ENCODE results near the gene LETM1. TPM values are rescaled to one million over a fixed set of nuclear protein-coding genes. Genes with fewer than 3 reads are reported as not detected.

LETM1 gene
- total and polyA plus RNA-seq, 2 donors from 2014 or later: 20.0 to 46.4 TPM

DNA sequence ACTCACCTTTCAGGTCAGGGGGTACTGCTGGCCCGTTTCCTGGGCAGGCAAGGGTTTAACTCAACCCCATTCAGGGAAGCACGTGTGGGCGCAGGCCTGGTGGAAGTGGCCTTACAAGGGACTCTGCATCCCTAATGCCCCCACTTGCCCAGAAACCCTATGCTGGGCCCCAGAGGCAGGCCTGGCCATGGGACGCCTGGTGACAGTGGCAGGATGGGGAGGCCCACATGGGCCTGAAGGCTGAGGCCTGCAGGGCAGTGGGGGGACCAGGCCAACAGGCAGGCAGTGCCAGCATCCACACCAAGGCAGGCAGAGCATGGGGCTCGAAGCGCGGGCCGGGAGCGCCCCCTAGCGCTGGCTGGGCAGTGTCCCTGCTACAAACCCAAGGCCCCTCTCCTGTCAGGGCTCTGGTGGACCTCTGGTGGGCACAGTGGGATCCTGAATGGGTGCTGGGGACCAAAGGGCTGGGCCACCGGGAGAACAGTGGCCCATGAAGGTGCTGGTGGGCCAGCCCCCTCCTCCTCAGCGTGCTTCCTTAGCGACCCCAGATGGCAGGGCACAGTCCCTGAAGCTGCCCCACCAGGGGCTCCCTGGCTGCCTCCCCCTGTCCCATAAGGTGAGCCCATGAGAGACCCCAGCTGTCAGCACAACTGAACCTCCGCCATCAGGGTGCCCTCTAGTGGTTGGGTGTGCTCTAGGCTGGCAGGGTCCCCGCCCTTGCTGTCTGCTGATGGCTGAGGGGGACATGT, 46.0 kb downstream of the LETM1 start:
- TF ChIP-seq CTCF (IDR thresholded peaks at IDR 0.05; ENCODE audit: borderline replicate concordance, extremely low read depth, insufficient read depth): peak; percentile 86
- FAIRE-seq (no peak), DNase-seq (peak; percentile 82 to 92 (median 88))
- no peaks in the 10 kb centered on the region for H3K27me3 ChIP-seq (ENCODE audit: control insufficient read depth, insufficient read depth, low read length)
- no peak overlapping the region for H3K9ac ChIP-seq (ENCODE audit: low read length in 3 of 3)
- no peak overlapping the region for H3K4me3 ChIP-seq (ENCODE audit: low read length in 3 of 3)
- intact Hi-C loops (cut with DNase I): no loop called here
- H3K27ac ChIP-seq (ENCODE audit: low read depth in 2 of 2, low read length in 2 of 2): no peak overlapping the region
- H3K9me3 ChIP-seq (ENCODE audit: control insufficient read depth in 2 of 3, insufficient read depth in 1 of 3, low read length in 3 of 3): no peaks in the 10 kb centered on the region
- H3K36me3 ChIP-seq (ENCODE audit: control insufficient read depth in 2 of 3, insufficient read depth in 3 of 3, low read length in 3 of 3): peaks cover 0 to 8% (median 3%) of the 10 kb centered on the region in 3 donors
- no peaks in the 10 kb centered on the region for H3K4me1 ChIP-seq (ENCODE audit: control insufficient read depth in 2 of 3, insufficient read depth in 2 of 3, low read depth in 1 of 3, low read length in 3 of 3)

- FAIRE-seq (no peak), DNase-seq (no peak)
- no peak overlapping the region for H3K4me3 ChIP-seq (ENCODE audit: low read length in 3 of 3)
- H3K4me1 ChIP-seq (ENCODE audit: control insufficient read depth in 2 of 3, insufficient read depth in 2 of 3, low read depth in 1 of 3, low read length in 3 of 3): no peaks in the 10 kb centered on the region
- peaks cover 0 to 8% (median 0%) of the 10 kb centered on the region in 3 donors for H3K36me3 ChIP-seq (ENCODE audit: control insufficient read depth in 2 of 3, insufficient read depth in 3 of 3, low read length in 3 of 3)
- H3K9ac ChIP-seq (ENCODE audit: low read length in 3 of 3): no peak overlapping the region
- H3K27ac ChIP-seq (ENCODE audit: low read depth in 2 of 2, low read length in 2 of 2): no peak overlapping the region
- no peaks in the 10 kb centered on the region for H3K9me3 ChIP-seq (ENCODE audit: control insufficient read depth in 2 of 3, insufficient read depth in 1 of 3, low read length in 3 of 3)
- intact Hi-C loops (cut with DNase I): no loop called here
- H3K27me3 ChIP-seq (ENCODE audit: control insufficient read depth, insufficient read depth, low read length): no peaks in the 10 kb centered on the region
- TF ChIP-seq CTCF (IDR thresholded peaks at IDR 0.05; ENCODE audit: borderline replicate concordance, extremely low read depth, insufficient read depth): no peak
Measured at GRCh38 chr4:1808851-1809753, 46.9 kb downstream of the LETM1 start.

- intact Hi-C loops (cut with DNase I): no loop called here
- H3K27ac ChIP-seq (ENCODE audit: low read depth in 2 of 2, low read length in 2 of 2): no peak overlapping the region
- DNase-seq (no peak), FAIRE-seq (no peak)
- no peaks in the 10 kb centered on the region for H3K9me3 ChIP-seq (ENCODE audit: control insufficient read depth in 2 of 3, insufficient read depth in 1 of 3, low read length in 3 of 3)
- no peak for TF ChIP-seq CTCF (IDR thresholded peaks at IDR 0.05; ENCODE audit: borderline replicate concordance, extremely low read depth, insufficient read depth)
- H3K9ac ChIP-seq (ENCODE audit: low read length in 3 of 3): no peak overlapping the region
- H3K4me1 ChIP-seq (ENCODE audit: control insufficient read depth in 2 of 3, insufficient read depth in 2 of 3, low read depth in 1 of 3, low read length in 3 of 3): no peaks in the 10 kb centered on the region
- no peaks in the 10 kb centered on the region for H3K27me3 ChIP-seq (ENCODE audit: control insufficient read depth, insufficient read depth, low read length)
- no peak overlapping the region for H3K4me3 ChIP-seq (ENCODE audit: low read length in 3 of 3)
- H3K36me3 ChIP-seq (ENCODE audit: control insufficient read depth in 2 of 3, insufficient read depth in 3 of 3, low read length in 3 of 3): peaks cover 0 to 2% (median 0%) of the 10 kb centered on the region in 3 donors
Measured at GRCh38 chr4:1808396-1808795, 47.6 kb downstream of the LETM1 start.

All from kidney (tissue), 14 donors.